OCI-LY1 (cell line): ENCODE measurements around the gene CSNK1G2.

Source experiments
- H2AFZ ChIP-seq: fragments of 200-600 bp; sonication (generic), shearing (Covaris generic); 2 replicates; pipeline ENCODE4 v1.6.0; 2014; ENCODE audit warnings: antibody characterized with exemption, mild to moderate bottlenecking, low read length
- H3F3A ChIP-seq: fragments of 200-600 bp; sonication (generic), shearing (Covaris generic); 2 replicates; pipeline ENCODE4 v1.6.0; 2014; ENCODE audit warnings: mild to moderate bottlenecking, antibody characterized with exemption, low read length, moderate library complexity; ENCODE audit not compliant: insufficient read depth
- H3K27ac ChIP-seq: fragments of 200-600 bp; sonication (generic); 2 replicates; pipeline ENCODE4 v1.5.1; 2014; ENCODE audit warnings: low read length, mixed run types, mild to moderate bottlenecking, low read depth; ENCODE audit not compliant: poor library complexity, severe bottlenecking
- H3K27me3 ChIP-seq: fragments of 200-600 bp; sonication (generic); 2 replicates; pipeline ENCODE4 v1.6.0; 2014; ENCODE audit warnings: antibody characterized with exemption, mild to moderate bottlenecking, low read length, moderate library complexity; ENCODE audit not compliant: insufficient read depth
- H3K36me3 ChIP-seq: fragments of 200-600 bp; sonication (generic); 2 replicates; pipeline ENCODE4 v1.6.1; 2014; ENCODE audit warnings: mild to moderate bottlenecking, antibody characterized with exemption, low read length, moderate library complexity, mixed read lengths; ENCODE audit not compliant: insufficient read depth
- H3K4me1 ChIP-seq: fragments of 200-600 bp; sonication (generic); 2 replicates; pipeline ENCODE4 v1.5.1; 2014; ENCODE audit warnings: mild to moderate bottlenecking, low read length, moderate library complexity; ENCODE audit not compliant: insufficient read depth, severe bottlenecking
- H3K4me2 ChIP-seq: fragments of 200-600 bp; sonication (generic), shearing (Covaris generic); 2 replicates; pipeline ENCODE4 v1.6.1; 2014; ENCODE audit warnings: low read length
- H3K4me3 ChIP-seq: fragments of 200-600 bp; sonication (generic); 2 replicates; pipeline ENCODE4 v1.5.1; 2014; ENCODE audit warnings: low read length, low read depth, mild to moderate bottlenecking, mixed read lengths; ENCODE audit not compliant: poor library complexity, severe bottlenecking
- H3K79me2 ChIP-seq: fragments of 200-600 bp; shearing (Covaris generic); 2 replicates; pipeline ENCODE4 v1.6.1; 2016; ENCODE audit warnings: mixed run types, low read length, mixed read lengths; ENCODE audit not compliant: insufficient read depth
- H3K9ac ChIP-seq: fragments of 200-600 bp; sonication (generic), shearing (Covaris generic); 2 replicates; pipeline ENCODE4 v1.6.1; 2014; ENCODE audit warnings: mild to moderate bottlenecking, low read length, mixed read lengths
- H3K9me2 ChIP-seq: fragments of 200-600 bp; sonication (generic), shearing (Covaris generic); 2 replicates; pipeline ENCODE4 v1.6.1; 2014; ENCODE audit warnings: low read depth, mild to moderate bottlenecking, low read length, mixed read lengths
- H3K9me3 ChIP-seq: fragments of 200-600 bp; shearing (Covaris generic); 2 replicates; pipeline ENCODE4 v1.6.1; 2014; ENCODE audit warnings: low read length, mixed read lengths
- H4K20me1 ChIP-seq: fragments of 200-600 bp; sonication (generic), shearing (Covaris generic); 2 replicates; pipeline ENCODE4 v1.6.0; 2016; ENCODE audit warnings: mild to moderate bottlenecking, low read length; ENCODE audit not compliant: insufficient read depth
- CTCF ChIP-seq: fragments of 200-600 bp; sonication (generic), shearing (Covaris generic); IDR thresholded peaks from 2 replicates; pipeline ENCODE4 v1.5.1; 2017; ENCODE audit warnings: mild to moderate bottlenecking, antibody characterized with exemption, low read length, moderate library complexity, mixed read lengths
- EZH2 ChIP-seq: fragments of 200-600 bp; sonication (generic), shearing (Covaris generic); IDR thresholded peaks from 2 replicates; pipeline ENCODE4 v1.8.0; 2017; ENCODE audit warnings: borderline replicate concordance, mixed run types, mild to moderate bottlenecking, antibody characterized with exemption, low read length, moderate library complexity, mixed read lengths

Gene CSNK1G2

DNA sequence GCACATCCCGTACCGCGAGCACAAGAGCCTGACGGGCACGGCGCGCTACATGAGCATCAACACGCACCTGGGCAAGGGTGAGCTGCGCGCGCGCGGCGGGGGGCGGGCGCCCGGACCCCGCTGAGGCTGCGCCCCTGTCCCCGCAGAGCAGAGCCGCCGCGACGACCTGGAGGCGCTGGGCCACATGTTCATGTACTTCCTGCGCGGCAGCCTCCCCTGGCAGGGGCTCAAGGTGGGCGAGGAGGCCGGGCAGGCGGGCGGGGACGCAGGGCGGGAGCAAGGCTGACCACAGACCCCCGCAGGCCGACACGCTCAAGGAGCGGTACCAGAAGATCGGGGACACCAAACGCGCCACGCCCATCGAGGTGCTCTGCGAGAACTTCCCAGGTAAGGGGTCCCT, 38.0 kb downstream of the CSNK1G2 start:
- H4K20me1 ChIP-seq, result no peaks in the 10 kb centered on the region
- no peak overlapping the region for H3K4me3 ChIP-seq
- no peaks in the 10 kb centered on the region for H3F3A ChIP-seq
- peaks cover 11% of the 10 kb centered on the region for H3K4me1 ChIP-seq
- H3K4me2 ChIP-seq, result no peak overlapping the region
- H3K27me3 ChIP-seq, result no peaks in the 10 kb centered on the region
- peaks cover 61% of the 10 kb centered on the region for H3K36me3 ChIP-seq
- H3K9me3 ChIP-seq, result no peaks in the 10 kb centered on the region
- H3K27ac ChIP-seq, result no peak overlapping the region
- H3K9ac ChIP-seq, result no peak overlapping the region
- TF ChIP-seq CTCF, result no peak
- no peak for TF ChIP-seq EZH2
- H3K79me2 ChIP-seq, result no peaks in the 10 kb centered on the region
- H3K9me2 ChIP-seq, result no peaks in the 10 kb centered on the region
- no peak overlapping the region for H2AFZ ChIP-seq

GRCh38 chr19:1979642-1980041, 38.7 kb downstream of the CSNK1G2 start:
- H3K4me3 ChIP-seq, result no peak overlapping the region
- H3K36me3 ChIP-seq, result peaks cover 63% of the 10 kb centered on the region
- H3K79me2 ChIP-seq, result no peaks in the 10 kb centered on the region
- no peak overlapping the region for H3K27ac ChIP-seq
- no peaks in the 10 kb centered on the region for H3K9me2 ChIP-seq
- peaks cover 11% of the 10 kb centered on the region for H3K4me1 ChIP-seq
- no peaks in the 10 kb centered on the region for H3F3A ChIP-seq
- H3K9me3 ChIP-seq, result no peaks in the 10 kb centered on the region
- H3K27me3 ChIP-seq, result no peaks in the 10 kb centered on the region
- H4K20me1 ChIP-seq, result no peaks in the 10 kb centered on the region
- no peak overlapping the region for H3K4me2 ChIP-seq
- TF ChIP-seq EZH2 (no peak), CTCF (no peak)
- no peak overlapping the region for H2AFZ ChIP-seq
- H3K9ac ChIP-seq, result no peak overlapping the region

DNA sequence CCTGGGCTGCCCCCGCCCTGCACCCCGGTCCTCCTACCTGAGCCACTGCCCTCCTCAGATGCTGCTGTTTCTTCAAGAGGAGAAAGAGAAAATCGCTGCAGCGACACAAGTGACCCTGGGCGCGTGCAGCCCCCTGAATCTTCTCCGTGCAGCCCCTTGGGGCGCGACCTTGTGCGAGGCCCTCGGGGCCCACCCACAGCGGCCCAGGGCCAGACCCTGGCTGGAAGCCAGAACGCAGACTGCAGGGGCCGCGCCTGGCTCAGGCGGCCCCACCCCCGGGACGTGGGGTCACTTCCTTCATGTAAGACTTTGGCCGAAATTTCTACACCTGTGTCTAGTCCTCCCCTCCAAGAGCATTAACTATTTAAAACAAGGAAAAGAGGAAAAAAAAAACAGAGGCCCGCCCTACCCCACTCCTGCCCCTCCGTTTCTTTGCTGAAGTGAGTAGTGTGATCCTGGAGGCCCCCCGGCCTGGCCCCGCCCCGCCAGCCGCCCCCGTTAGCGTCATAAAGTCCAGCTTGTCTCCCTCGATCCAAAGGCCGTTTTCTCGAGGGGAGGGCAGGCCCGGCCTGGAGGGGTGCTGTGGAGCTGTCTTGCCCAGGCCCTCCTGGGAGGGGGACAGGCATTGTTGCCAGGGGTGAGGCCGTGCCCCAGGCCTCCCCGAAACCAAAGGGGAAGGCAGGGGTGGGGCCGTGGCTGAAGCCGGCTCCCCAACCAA, 39.3 kb downstream of the CSNK1G2 start:
- Histone ChIP-seq H3K9me2 (no peaks in the 10 kb centered on the region), H3K79me2 (no peaks in the 10 kb centered on the region), H3K9me3 (no peaks in the 10 kb centered on the region), H4K20me1 (no peaks in the 10 kb centered on the region), H3K4me2 (no peak overlapping the region), H3F3A (no peaks in the 10 kb centered on the region), H3K4me1 (peaks cover 11% of the 10 kb centered on the region), H3K27me3 (no peaks in the 10 kb centered on the region), H3K9ac (no peak overlapping the region), H3K36me3 (peaks cover 62% of the 10 kb centered on the region), H3K4me3 (no peak overlapping the region), H2AFZ (no peak overlapping the region), H3K27ac (no peak overlapping the region)
- TF ChIP-seq CTCF (no peak), EZH2 (no peak)
